Stimulated activated effector memory CD8-positive, alpha-beta T cell treated with anti-CD3 and anti-CD28 coated beads, Interleukin-12 subunit alpha, Interleukin-12 subunit beta, amount 100 ng/mL, for 72 hours (primary cell): Measurements from ENCODE around the gene CTDSPL.

ENCODE experiments used
- ATAC-seq: fragments of 150-1000 bp; cut with Tn5 transposase; 2 replicates; pipeline ENCODE4 v1.10.0; 2021
- DNase-seq, 2 donors: peaks; one replicate each; pipeline ENCODE4 v3.0.0; 2021 to 2022; ENCODE audit warnings: low spot score in 2 of 2
- H3K27ac Mint-ChIP-seq: one replicate; pipeline ENCODE4 v1.8.0; 2022; ENCODE audit warnings: mild to moderate bottlenecking, mixed read lengths
- H3K36me3 Mint-ChIP-seq: one replicate; pipeline ENCODE4 v1.8.0; 2022; ENCODE audit warnings: mild to moderate bottlenecking, mixed read lengths
- H3K4me1 Mint-ChIP-seq: one replicate; pipeline ENCODE4 v1.8.0; 2022; ENCODE audit warnings: mixed read lengths
- H3K4me3 Mint-ChIP-seq: one replicate; pipeline ENCODE4 v1.8.0; 2022; ENCODE audit warnings: mild to moderate bottlenecking, mixed read lengths
- H3K9me3 Mint-ChIP-seq: one replicate; pipeline ENCODE4 v1.8.0; 2022; ENCODE audit warnings: mixed read lengths

Gene CTDSPL

GRCh38 chr3:38018296-38019266, 156.9 kb downstream of the CTDSPL start:
- DNase-seq (no peak), ATAC-seq (no peak)
- H3K9me3 Mint-ChIP-seq: peaks cover 4% of the 10 kb centered on the region
- H3K36me3 Mint-ChIP-seq: peaks cover 21% of the 10 kb centered on the region
- H3K27ac Mint-ChIP-seq: peak overlapping the region; percentile 74
- no peak overlapping the region for H3K4me3 Mint-ChIP-seq
- H3K4me1 Mint-ChIP-seq: peaks cover 35% of the 10 kb centered on the region

GRCh38 chr3:38019658-38020341, 158.1 kb downstream of the CTDSPL start:
- ATAC-seq (no peak), DNase-seq (no peak)
- Mint-ChIP-seq H3K27ac (peak overlapping the region; percentile 82), H3K36me3 (peaks cover 22% of the 10 kb centered on the region), H3K4me1 (peaks cover 47% of the 10 kb centered on the region), H3K4me3 (no peak overlapping the region), H3K9me3 (peaks cover 4% of the 10 kb centered on the region)

- peaks cover 4% of the 10 kb centered on the region for H3K9me3 Mint-ChIP-seq
- peaks cover 52% of the 10 kb centered on the region for H3K4me1 Mint-ChIP-seq
- no peak overlapping the region for H3K4me3 Mint-ChIP-seq
- DNase-seq (no peak), ATAC-seq (no peak)
- peaks cover 24% of the 10 kb centered on the region for H3K36me3 Mint-ChIP-seq
- peak overlapping the region; percentile 82 for H3K27ac Mint-ChIP-seq
These were observed 158.7 kb downstream of the CTDSPL start for GRCh38 chr3:38020342-38020726.

GRCh38 chr3:38021196-38021595, 159.5 kb downstream of the CTDSPL start:
- Mint-ChIP-seq H3K36me3 (peaks cover 19% of the 10 kb centered on the region), H3K4me3 (no peak overlapping the region), H3K4me1 (peaks cover 60% of the 10 kb centered on the region), H3K27ac (peak overlapping the region; percentile 82), H3K9me3 (peaks cover 4% of the 10 kb centered on the region)
- DNase-seq: no peak
- ATAC-seq: no peak

- no peak overlapping the region for H3K4me3 Mint-ChIP-seq
- no peak for ATAC-seq
These were observed 160.6 kb downstream of the CTDSPL start for GRCh38 chr3:38022301-38022700.

GRCh38 chr3:38022896-38023709, 161.4 kb downstream of the CTDSPL start:
- peak; percentile 3 for ATAC-seq
- H3K4me1 Mint-ChIP-seq: peaks cover 61% of the 10 kb centered on the region
- H3K4me3 Mint-ChIP-seq: peak overlapping the region; percentile 96
- DNase-seq: no peak
- H3K9me3 Mint-ChIP-seq: no peaks in the 10 kb centered on the region
- H3K36me3 Mint-ChIP-seq: peaks cover 13% of the 10 kb centered on the region
- H3K27ac Mint-ChIP-seq: peak overlapping the region; percentile 99

More at GRCh38 chr3:38022301-38022700, 160.6 kb downstream of the CTDSPL start:
- no peak for DNase-seq
- Mint-ChIP-seq H3K9me3 (no peaks in the 10 kb centered on the region), H3K36me3 (peaks cover 13% of the 10 kb centered on the region), H3K4me1 (peaks cover 60% of the 10 kb centered on the region), H3K27ac (peak overlapping the region; percentile 82)

- Mint-ChIP-seq H3K36me3 (peaks cover 13% of the 10 kb centered on the region), H3K27ac (no peak overlapping the region), H3K4me3 (no peak overlapping the region), H3K9me3 (no peaks in the 10 kb centered on the region), H3K4me1 (peaks cover 64% of the 10 kb centered on the region)
- no peak for ATAC-seq
- DNase-seq: no peak
These were observed 165.2 kb downstream of the CTDSPL start for GRCh38 chr3:38026856-38027255.

- peak overlapping the region; percentile 71 for H3K4me3 Mint-ChIP-seq
- ATAC-seq: no peak
- peaks cover 13% of the 10 kb centered on the region for H3K36me3 Mint-ChIP-seq
These were observed 166.1 kb downstream of the CTDSPL start for GRCh38 chr3:38027466-38028465.

GRCh38 chr3:38028621-38029361, 167.1 kb downstream of the CTDSPL start:
- Mint-ChIP-seq H3K36me3 (peaks cover 13% of the 10 kb centered on the region), H3K9me3 (no peaks in the 10 kb centered on the region), H3K4me3 (peak overlapping the region; percentile 71), H3K4me1 (peaks cover 54% of the 10 kb centered on the region), H3K27ac (peak overlapping the region; percentile 43)
- no peak for DNase-seq
- no peak for ATAC-seq

More at GRCh38 chr3:38027466-38028465, 166.1 kb downstream of the CTDSPL start:
- peak overlapping the region; percentile 43 for H3K27ac Mint-ChIP-seq
- DNase-seq: no peak
- H3K4me1 Mint-ChIP-seq: peaks cover 58% of the 10 kb centered on the region
- H3K9me3 Mint-ChIP-seq: no peaks in the 10 kb centered on the region

GRCh38 chr3:38029400-38030125, 167.9 kb downstream of the CTDSPL start, which contains the start of gene PLCD1:
PLCD1 (minus strand) TSS chr3:38029642; CDS start chr3:38029539, 103 bp downstream.
- ATAC-seq (no peak), DNase-seq (no peak)

GRCh38 chr3:38030126-38031021, 168.7 kb downstream of the CTDSPL start:
- ATAC-seq (peak; percentile 6), DNase-seq (no peak)
- Mint-ChIP-seq H3K4me3 (peak overlapping the region; percentile 71), H3K9me3 (no peaks in the 10 kb centered on the region), H3K27ac (peak overlapping the region; percentile 94), H3K36me3 (no peaks in the 10 kb centered on the region), H3K4me1 (peaks cover 39% of the 10 kb centered on the region)

More at GRCh38 chr3:38029400-38030125, 167.9 kb downstream of the CTDSPL start, which contains the start of gene PLCD1:
- H3K4me1 Mint-ChIP-seq: peaks cover 47% of the 10 kb centered on the region
- H3K4me3 Mint-ChIP-seq: peak within 1 kb of the TSS; percentile 71
- H3K27ac Mint-ChIP-seq: peak within 1 kb of the TSS; percentile 56
- no peaks in the 10 kb centered on the region for H3K9me3 Mint-ChIP-seq
- H3K36me3 Mint-ChIP-seq: peaks cover 6% of the 10 kb centered on the region
